SK-N-SH (cell line): ENCODE results near the gene LINGO4. TPM values are rescaled to one million over a fixed set of nuclear protein-coding genes. Genes with fewer than 3 reads are reported as not detected.
"Not testable (repeated sequence)": the region's sequence is repeated elsewhere in the genome, so short reads cannot be mapped to it uniquely, and the experiment has no call there.

Experiments used
- CTCF ChIA-PET: fragments of 300-600, 350-600 bp; formaldehyde crosslinking; extraction: SDS; loops from one replicate; lab custom pipeline; 2021; lab: Yijun Ruan, JAX
- POLR2A ChIA-PET: fragments of 350-600 bp; sonication (Branson Sonifier 250); formaldehyde crosslinking; extraction: SDS; loops from one replicate; lab custom pipeline; 2020; ENCODE audit warnings: antibody characterized with exemption, inconsistent platforms; lab: Yijun Ruan, JAX
- DNase-seq: peaks from one replicate; pipeline ENCODE4 v3.0.0; 2012
- H2AFZ ChIP-seq: fragments of 200-600 bp; sonication (generic); 2 replicates; pipeline ENCODE4 v1.8.1; 2016; ENCODE audit warnings: antibody characterized with exemption, mild to moderate bottlenecking, low read depth
- H3F3A ChIP-seq: fragments of 200-600 bp; sonication (generic); replicated peaks from 2 replicates; pipeline ENCODE3; 2016; ENCODE audit warnings: antibody characterized with exemption, mild to moderate bottlenecking; ENCODE audit not compliant: insufficient read depth
- H3K27ac ChIP-seq, 2 experiments: fragments of 200-500 bp in 1 of 2; fragments of 200-600 bp in 1 of 2; sonication (Bioruptor generic) in 1 of 2; sonication (generic), shearing (Covaris generic) in 1 of 2; 2 replicates each; pipeline versions ENCODE4 v1.5.1 to v1.6.1; 2014 to 2016; ENCODE audit warnings: low read depth in 2 of 2, inconsistent platforms in 1 of 2, low read length in 1 of 2, mild to moderate bottlenecking in 1 of 2, mixed read lengths in 1 of 2
- H3K27me3 ChIP-seq: fragments of 200-600 bp; sonication (generic), shearing (Covaris generic); 2 replicates; pipeline ENCODE4 v1.6.1; 2016; ENCODE audit warnings: mixed run types; ENCODE audit not compliant: insufficient read depth
- H3K36me3 ChIP-seq, 2 experiments: fragments of 200-500 bp in 1 of 2; fragments of 200-600 bp in 1 of 2; sonication (Bioruptor generic) in 1 of 2; sonication (generic) in 1 of 2; replicated peaks in 1 of 2; 2 replicates each; pipeline versions ENCODE3 to v1.5.1; 2014 to 2016; ENCODE audit warnings: low read length in 1 of 2, mild to moderate bottlenecking in 1 of 2; ENCODE audit not compliant: insufficient read depth in 2 of 2, control insufficient read depth in 1 of 2
- H3K4me1 ChIP-seq, 2 experiments: fragments of 200-500 bp in 1 of 2; fragments of 200-600 bp in 1 of 2; sonication (Bioruptor generic) in 1 of 2; sonication (generic), shearing (Covaris generic) in 1 of 2; 2 replicates each; pipeline versions ENCODE4 v1.5.1 to v1.6.1; 2014 to 2016; ENCODE audit warnings: low read depth in 1 of 2, low read length in 1 of 2, mixed run types in 1 of 2; ENCODE audit not compliant: insufficient read depth in 2 of 2, control insufficient read depth in 1 of 2
- H3K4me2 ChIP-seq: fragments of 200-600 bp; sonication (generic), shearing (Covaris generic); 2 replicates; pipeline ENCODE4 v1.6.1; 2017; ENCODE audit warnings: mixed run types
- H3K4me3 ChIP-seq, 2 experiments: fragments of 200-500 bp in 1 of 2; fragments of 200-600 bp in 1 of 2; sonication (Bioruptor generic) in 1 of 2; sonication (generic), shearing (Covaris generic) in 1 of 2; 2 replicates each; pipeline versions ENCODE4 v1.5.1 to v1.8.1; 2014 to 2016; ENCODE audit warnings: low read depth in 2 of 2, inconsistent platforms in 1 of 2, low read length in 1 of 2, mild to moderate bottlenecking in 1 of 2, mixed read lengths in 1 of 2, moderate library complexity in 1 of 2
- H3K79me2 ChIP-seq: fragments of 200-600 bp; sonication (generic); 2 replicates; pipeline ENCODE4 v1.8.1; 2017; ENCODE audit warnings: mild to moderate bottlenecking; ENCODE audit not compliant: insufficient read depth
- H3K9ac ChIP-seq: fragments of 200-600 bp; sonication (generic); 2 replicates; pipeline ENCODE4 v1.6.1; 2017; ENCODE audit warnings: mixed run types
- H3K9me2 ChIP-seq: fragments of 200-600 bp; sonication (generic); 2 replicates; pipeline ENCODE4 v1.6.1; 2017; ENCODE audit warnings: mixed run types
- H3K9me3 ChIP-seq: fragments of 200-600 bp; sonication (generic); 2 replicates; pipeline ENCODE4 v1.6.1; 2017; ENCODE audit warnings: mixed run types, mild to moderate bottlenecking, moderate library complexity
- H4K20me1 ChIP-seq: fragments of 200-600 bp; sonication (generic); 2 replicates; pipeline ENCODE4 v1.6.1; 2017; ENCODE audit warnings: mild to moderate bottlenecking, mixed run types; ENCODE audit not compliant: insufficient read depth
- FOXM1 ChIP-seq: IDR thresholded peaks from 2 replicates; pipeline ENCODE4 v1.4.0; 2012; ENCODE audit warnings: low read depth, mild to moderate bottlenecking
- JUND ChIP-seq: IDR thresholded peaks from 2 replicates; pipeline ENCODE4 v1.4.0; 2012
- MAX ChIP-seq: IDR thresholded peaks from 2 replicates; pipeline ENCODE4 v1.4.0; 2012; ENCODE audit warnings: low read depth
- MEF2A ChIP-seq: IDR thresholded peaks from 2 replicates; pipeline ENCODE4 v1.4.0; 2012; ENCODE audit warnings: low read depth, borderline replicate concordance
- MXI1 ChIP-seq: IDR thresholded peaks from 2 replicates; pipeline ENCODE4 v1.6.1; 2012; ENCODE audit warnings: mild to moderate bottlenecking, low read depth, low read length, improper control_type of control experiment
- NRF1 ChIP-seq: IDR thresholded peaks from 2 replicates; pipeline ENCODE4 v1.6.1; 2012; ENCODE audit warnings: low read depth, mild to moderate bottlenecking, low read length
- POLR2AphosphoS5 ChIP-seq: IDR thresholded peaks from 2 replicates; pipeline ENCODE4 v1.6.1; 2012; ENCODE audit warnings: low read depth, low read length
- RFX5 ChIP-seq: IDR thresholded peaks from 2 replicates; pipeline ENCODE4 v1.6.1; 2012; ENCODE audit warnings: mild to moderate bottlenecking, improper control_type of control experiment, low read length
- WGBS: methylation state at CpG from one replicate; pipeline ENCODE4 v1.1.6; 2017; ENCODE audit warnings: low lambda C conversion rate; 5-methylcytosine and 5-hydroxymethylcytosine counted together
- polyA plus RNA-seq, 3 experiments: library from polyadenylated mRNA; depleted of rRNA; stranded (reverse); fragments of >200 nt; gene quantifications; 2 replicates each; pipeline ENCODE4 v1.2.3, GENCODE V29; 2012
- TF ChIP-seq, protein P1 (sequence below): IDR thresholded peaks from 2 replicates; pipeline ENCODE4 v1.4.0; 2012; ENCODE audit warnings: low read depth, borderline replicate concordance

Gene LINGO4
- polyA plus RNA-seq, 1 of the 3 experiments (the other 2 are of a cell fraction): not detected

- CTCF ChIA-PET: interaction anchor here (1.1 kb wide), 1 partner anchor 90 kb away, joined by 3 read pairs; no protein-coding TSS in a partner anchor
- Histone ChIP-seq H3K9ac (no peak overlapping the region), H3K79me2 (no peaks in the 10 kb centered on the region), H2AFZ (no peak overlapping the region), H3K27ac (no peak overlapping the region), H3K4me3 (no peak overlapping the region), H3K4me1 (no peaks in the 10 kb centered on the region), H3K36me3 (peaks cover 3 to 16% of the 10 kb centered on the region in 2 experiments), H3K4me2 (no peak overlapping the region)
- POLR2A ChIA-PET: no interaction called here
- WGBS: 82% methylated on average over 3 of the region's 3 CpGs
- TF ChIP-seq POLR2AphosphoS5: no peak
- no peak for TF ChIP-seq FOXM1
- no peak for TF ChIP-seq MXI1
- no peak for TF ChIP-seq MAX
- TF ChIP-seq MEF2A: no peak
- TF ChIP-seq, all 33 proteins: peak for 0
- H4K20me1 ChIP-seq: no peaks in the 10 kb centered on the region
- H3K27me3 ChIP-seq: no peaks in the 10 kb centered on the region
- no peaks in the 10 kb centered on the region for H3K9me2 ChIP-seq
- no peaks in the 10 kb centered on the region for H3K9me3 ChIP-seq
- no peak for DNase-seq
- no peaks in the 10 kb centered on the region for H3F3A ChIP-seq
Measured at GRCh38 chr1:151782741-151783140, 22.5 kb downstream of the LINGO4 start.

- CTCF ChIA-PET: interaction anchor here (1.1 kb wide), 1 partner anchor 89 kb away, joined by 3 read pairs; no protein-coding TSS in a partner anchor
- POLR2A ChIA-PET: not testable (repeated sequence)
Measured at GRCh38 chr1:151782026-151782425, 23.2 kb downstream of the LINGO4 start.

GRCh38 chr1:151780736-151781135 lies 24.5 kb downstream of the LINGO4 start:
- H3K27me3 ChIP-seq, H3K4me2 ChIP-seq, H3F3A ChIP-seq, POLR2A ChIA-PET, H4K20me1 ChIP-seq, H3K9ac ChIP-seq, H3K27ac ChIP-seq, H3K79me2 ChIP-seq, H3K9me2 ChIP-seq, H3K9me3 ChIP-seq, H3K4me1 ChIP-seq, H3K4me3 ChIP-seq, H2AFZ ChIP-seq, DNase-seq: not testable (repeated sequence)
- CTCF ChIA-PET: interaction anchor here (1.6 kb wide), 1 partner anchor 9 kb away, joined by 4 read pairs; no protein-coding TSS in a partner anchor
- 73% methylated on average over 5 of the region's 5 CpGs for WGBS
- peaks cover 3 to 18% of the 10 kb centered on the region in 2 experiments for H3K36me3 ChIP-seq

More at GRCh38 chr1:151782026-151782425, 23.2 kb downstream of the LINGO4 start:
- not testable (repeated sequence) for H3K79me2 ChIP-seq, H2AFZ ChIP-seq, H3K9ac ChIP-seq, H3K4me3 ChIP-seq, H3K9me3 ChIP-seq, H3F3A ChIP-seq, H3K27me3 ChIP-seq, H3K27ac ChIP-seq, H4K20me1 ChIP-seq, H3K4me1 ChIP-seq, DNase-seq, H3K4me2 ChIP-seq, H3K9me2 ChIP-seq
- peaks cover 3 to 16% of the 10 kb centered on the region in 2 experiments for H3K36me3 ChIP-seq
- WGBS: 86% methylated on average over 5 of the region's 5 CpGs

GRCh38 chr1:151779852-151780251 lies 25.4 kb downstream of the LINGO4 start:
- no peaks in the 10 kb centered on the region for H3K9me3 ChIP-seq
- H3K27me3 ChIP-seq: no peaks in the 10 kb centered on the region
- H3K79me2 ChIP-seq: no peaks in the 10 kb centered on the region
- no peaks in the 10 kb centered on the region for H4K20me1 ChIP-seq
- no peak overlapping the region for H3K4me2 ChIP-seq
- ChIA-PET CTCF (interaction anchor here (1.6 kb wide), 1 partner anchor 9 kb away, joined by 4 read pairs; no protein-coding TSS in a partner anchor), POLR2A (no interaction called here)
- WGBS: 81% methylated on average over 4 of the region's 4 CpGs
- H3K27ac ChIP-seq: no peak overlapping the region
- H3K9me2 ChIP-seq: no peaks in the 10 kb centered on the region
- no peaks in the 10 kb centered on the region for H3K4me1 ChIP-seq
- no peak for DNase-seq
- peaks cover 3 to 22% of the 10 kb centered on the region in 2 experiments for H3K36me3 ChIP-seq
- H2AFZ ChIP-seq: no peak overlapping the region
- no peak overlapping the region for H3K4me3 ChIP-seq
- H3K9ac ChIP-seq: no peak overlapping the region
- no peaks in the 10 kb centered on the region for H3F3A ChIP-seq
- TF ChIP-seq RFX5: no peak
- TF ChIP-seq, protein P1, sequence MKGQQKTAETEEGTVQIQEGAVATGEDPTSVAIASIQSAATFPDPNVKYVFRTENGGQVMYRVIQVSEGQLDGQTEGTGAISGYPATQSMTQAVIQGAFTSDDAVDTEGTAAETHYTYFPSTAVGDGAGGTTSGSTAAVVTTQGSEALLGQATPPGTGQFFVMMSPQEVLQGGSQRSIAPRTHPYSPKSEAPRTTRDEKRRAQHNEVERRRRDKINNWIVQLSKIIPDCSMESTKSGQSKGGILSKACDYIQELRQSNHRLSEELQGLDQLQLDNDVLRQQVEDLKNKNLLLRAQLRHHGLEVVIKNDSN: no peak
- TF ChIP-seq NRF1: no peak
- no peak for TF ChIP-seq MAX
- no peak for TF ChIP-seq JUND
